ENCODE data around the gene PLEKHA8. TPM values are rescaled to one million over a fixed set of nuclear protein-coding genes. Genes with fewer than 3 reads are reported as not detected.

Gene PLEKHA8
- total RNA-seq, 1 experiment from 2014 or later = 38.1 TPM

DNA sequence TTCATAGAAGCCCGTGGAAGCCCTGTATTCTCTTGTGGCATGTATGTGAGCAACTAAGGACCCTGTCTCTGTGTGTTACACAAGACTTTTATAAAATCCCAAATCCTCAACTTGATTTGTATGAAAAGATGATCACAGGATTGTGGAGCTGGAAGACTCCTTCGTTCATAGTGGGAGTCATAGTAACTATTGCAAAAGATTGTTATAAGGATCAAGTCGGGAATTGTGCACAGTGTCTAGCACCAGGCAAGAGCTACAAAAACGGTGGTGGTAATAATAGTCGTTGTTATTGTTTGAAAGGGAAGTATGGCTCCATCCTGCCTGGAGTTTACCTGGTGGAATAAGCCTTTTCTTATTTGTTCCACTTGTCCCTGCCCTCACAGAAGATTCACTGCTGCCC is 63.8 kb downstream of the PLEKHA8 start:
- peaks cover 25% of the 10 kb centered on the region for H3K9me3 Mint-ChIP-seq
- H3K4me3 Mint-ChIP-seq = no peak overlapping the region
- POLR2A ChIA-PET = no interaction called here
- H3K27ac Mint-ChIP-seq = no peak overlapping the region
- peaks cover 4% of the 10 kb centered on the region for H3K4me1 Mint-ChIP-seq
- no peak for TF ChIP-seq ZNF423 (CRISPR knock-in tag; IDR thresholded peaks at IDR 0.05)
- no peak for TF ChIP-seq JUN (CRISPR knock-in tag; IDR thresholded peaks at IDR 0.05)
- no peak for TF ChIP-seq ZBTB21 (CRISPR knock-in tag; IDR thresholded peaks at IDR 0.05; ENCODE audit: borderline replicate concordance)
- no peak for TF ChIP-seq SOX15 (CRISPR knock-in tag; IDR thresholded peaks at IDR 0.05)
- no peak for TF ChIP-seq ETV6 (CRISPR knock-in tag; IDR thresholded peaks at IDR 0.05)
- TF ChIP-seq, protein P1, sequence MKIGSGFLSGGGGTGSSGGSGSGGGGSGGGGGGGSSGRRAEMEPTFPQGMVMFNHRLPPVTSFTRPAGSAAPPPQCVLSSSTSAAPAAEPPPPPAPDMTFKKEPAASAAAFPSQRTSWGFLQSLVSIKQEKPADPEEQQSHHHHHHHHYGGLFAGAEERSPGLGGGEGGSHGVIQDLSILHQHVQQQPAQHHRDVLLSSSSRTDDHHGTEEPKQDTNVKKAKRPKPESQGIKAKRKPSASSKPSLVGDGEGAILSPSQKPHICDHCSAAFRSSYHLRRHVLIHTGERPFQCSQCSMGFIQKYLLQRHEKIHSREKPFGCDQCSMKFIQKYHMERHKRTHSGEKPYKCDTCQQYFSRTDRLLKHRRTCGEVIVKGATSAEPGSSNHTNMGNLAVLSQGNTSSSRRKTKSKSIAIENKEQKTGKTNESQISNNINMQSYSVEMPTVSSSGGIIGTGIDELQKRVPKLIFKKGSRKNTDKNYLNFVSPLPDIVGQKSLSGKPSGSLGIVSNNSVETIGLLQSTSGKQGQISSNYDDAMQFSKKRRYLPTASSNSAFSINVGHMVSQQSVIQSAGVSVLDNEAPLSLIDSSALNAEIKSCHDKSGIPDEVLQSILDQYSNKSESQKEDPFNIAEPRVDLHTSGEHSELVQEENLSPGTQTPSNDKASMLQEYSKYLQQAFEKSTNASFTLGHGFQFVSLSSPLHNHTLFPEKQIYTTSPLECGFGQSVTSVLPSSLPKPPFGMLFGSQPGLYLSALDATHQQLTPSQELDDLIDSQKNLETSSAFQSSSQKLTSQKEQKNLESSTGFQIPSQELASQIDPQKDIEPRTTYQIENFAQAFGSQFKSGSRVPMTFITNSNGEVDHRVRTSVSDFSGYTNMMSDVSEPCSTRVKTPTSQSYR (CRISPR knock-in tag; IDR thresholded peaks at IDR 0.05) = no peak
- TF ChIP-seq MYBL2 (CRISPR knock-in tag; IDR thresholded peaks at IDR 0.05) = no peak
- no peak for TF ChIP-seq FOXK1 (CRISPR knock-in tag; IDR thresholded peaks at IDR 0.05)
- DNase-seq (ENCODE audit: low spot score) (no peak), ATAC-seq (no peak)
- CTCF ChIA-PET = interaction anchor here (0.7 to 0.9 kb wide), 2 partner anchors 18 to 21 kb away, joined by 3 read pairs; no protein-coding TSS in a partner anchor
- H3K36me3 Mint-ChIP-seq = peaks cover 38% of the 10 kb centered on the region
- H3K27me3 Mint-ChIP-seq (ENCODE audit: low read depth) = no peaks in the 10 kb centered on the region

GRCh38 chr7:30093420-30093952 is 65.3 kb downstream of the PLEKHA8 start:
- no peak for ATAC-seq
- Mint-ChIP-seq H3K27me3 (ENCODE audit: low read depth) (peaks cover 2% of the 10 kb centered on the region; the same call in 1 of the 2 replicates), H3K36me3 (peaks cover 53% of the 10 kb centered on the region), H3K27ac (no peak overlapping the region), H3K4me3 (no peak overlapping the region), H3K9me3 (peaks cover 37% of the 10 kb centered on the region), H3K4me1 (peaks cover 4% of the 10 kb centered on the region)
- POLR2A ChIA-PET = no interaction called here
- DNase-seq (ENCODE audit: low spot score) = no peak
- CTCF ChIA-PET = no interaction called here
- TF ChIP-seq ZMAT4 (CRISPR knock-in tag; IDR thresholded peaks at IDR 0.05) (no peak), TCF7 (CRISPR knock-in tag; IDR thresholded peaks at IDR 0.05; ENCODE audit: low read depth) (no peak), CREB1 (CRISPR knock-in tag; IDR thresholded peaks at IDR 0.05) (no peak), FOXP1 (CRISPR knock-in tag; IDR thresholded peaks at IDR 0.05; ENCODE audit: borderline replicate concordance) (no peak), SMAD3 (CRISPR knock-in tag; IDR thresholded peaks at IDR 0.05; ENCODE audit: borderline replicate concordance) (no peak), ELF4 (CRISPR knock-in tag; IDR thresholded peaks at IDR 0.05; ENCODE audit: low read depth) (no peak), NR1H2 (CRISPR knock-in tag; IDR thresholded peaks at IDR 0.05) (no peak), NR3C1 (CRISPR knock-in tag; conservative IDR thresholded peaks at IDR 0.05; ENCODE audit: low read depth) (no peak), GTF2I (CRISPR knock-in tag; conservative IDR thresholded peaks at IDR 0.05) (no peak), GABPB1 (CRISPR knock-in tag; IDR thresholded peaks at IDR 0.05) (no peak), JAZF1 (CRISPR knock-in tag; IDR thresholded peaks at IDR 0.05) (no peak), E2F4 (CRISPR knock-in tag; IDR thresholded peaks at IDR 0.05; ENCODE audit: borderline replicate concordance, low read depth) (no peak), RORB (CRISPR knock-in tag; IDR thresholded peaks at IDR 0.05) (no peak)
- TF ChIP-seq, protein P2, sequence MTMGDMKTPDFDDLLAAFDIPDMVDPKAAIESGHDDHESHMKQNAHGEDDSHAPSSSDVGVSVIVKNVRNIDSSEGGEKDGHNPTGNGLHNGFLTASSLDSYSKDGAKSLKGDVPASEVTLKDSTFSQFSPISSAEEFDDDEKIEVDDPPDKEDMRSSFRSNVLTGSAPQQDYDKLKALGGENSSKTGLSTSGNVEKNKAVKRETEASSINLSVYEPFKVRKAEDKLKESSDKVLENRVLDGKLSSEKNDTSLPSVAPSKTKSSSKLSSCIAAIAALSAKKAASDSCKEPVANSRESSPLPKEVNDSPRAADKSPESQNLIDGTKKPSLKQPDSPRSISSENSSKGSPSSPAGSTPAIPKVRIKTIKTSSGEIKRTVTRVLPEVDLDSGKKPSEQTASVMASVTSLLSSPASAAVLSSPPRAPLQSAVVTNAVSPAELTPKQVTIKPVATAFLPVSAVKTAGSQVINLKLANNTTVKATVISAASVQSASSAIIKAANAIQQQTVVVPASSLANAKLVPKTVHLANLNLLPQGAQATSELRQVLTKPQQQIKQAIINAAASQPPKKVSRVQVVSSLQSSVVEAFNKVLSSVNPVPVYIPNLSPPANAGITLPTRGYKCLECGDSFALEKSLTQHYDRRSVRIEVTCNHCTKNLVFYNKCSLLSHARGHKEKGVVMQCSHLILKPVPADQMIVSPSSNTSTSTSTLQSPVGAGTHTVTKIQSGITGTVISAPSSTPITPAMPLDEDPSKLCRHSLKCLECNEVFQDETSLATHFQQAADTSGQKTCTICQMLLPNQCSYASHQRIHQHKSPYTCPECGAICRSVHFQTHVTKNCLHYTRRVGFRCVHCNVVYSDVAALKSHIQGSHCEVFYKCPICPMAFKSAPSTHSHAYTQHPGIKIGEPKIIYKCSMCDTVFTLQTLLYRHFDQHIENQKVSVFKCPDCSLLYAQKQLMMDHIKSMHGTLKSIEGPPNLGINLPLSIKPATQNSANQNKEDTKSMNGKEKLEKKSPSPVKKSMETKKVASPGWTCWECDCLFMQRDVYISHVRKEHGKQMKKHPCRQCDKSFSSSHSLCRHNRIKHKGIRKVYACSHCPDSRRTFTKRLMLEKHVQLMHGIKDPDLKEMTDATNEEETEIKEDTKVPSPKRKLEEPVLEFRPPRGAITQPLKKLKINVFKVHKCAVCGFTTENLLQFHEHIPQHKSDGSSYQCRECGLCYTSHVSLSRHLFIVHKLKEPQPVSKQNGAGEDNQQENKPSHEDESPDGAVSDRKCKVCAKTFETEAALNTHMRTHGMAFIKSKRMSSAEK (CRISPR knock-in tag; IDR thresholded peaks at IDR 0.05; ENCODE audit: borderline replicate concordance) = no peak
- TF ChIP-seq, protein P3, sequence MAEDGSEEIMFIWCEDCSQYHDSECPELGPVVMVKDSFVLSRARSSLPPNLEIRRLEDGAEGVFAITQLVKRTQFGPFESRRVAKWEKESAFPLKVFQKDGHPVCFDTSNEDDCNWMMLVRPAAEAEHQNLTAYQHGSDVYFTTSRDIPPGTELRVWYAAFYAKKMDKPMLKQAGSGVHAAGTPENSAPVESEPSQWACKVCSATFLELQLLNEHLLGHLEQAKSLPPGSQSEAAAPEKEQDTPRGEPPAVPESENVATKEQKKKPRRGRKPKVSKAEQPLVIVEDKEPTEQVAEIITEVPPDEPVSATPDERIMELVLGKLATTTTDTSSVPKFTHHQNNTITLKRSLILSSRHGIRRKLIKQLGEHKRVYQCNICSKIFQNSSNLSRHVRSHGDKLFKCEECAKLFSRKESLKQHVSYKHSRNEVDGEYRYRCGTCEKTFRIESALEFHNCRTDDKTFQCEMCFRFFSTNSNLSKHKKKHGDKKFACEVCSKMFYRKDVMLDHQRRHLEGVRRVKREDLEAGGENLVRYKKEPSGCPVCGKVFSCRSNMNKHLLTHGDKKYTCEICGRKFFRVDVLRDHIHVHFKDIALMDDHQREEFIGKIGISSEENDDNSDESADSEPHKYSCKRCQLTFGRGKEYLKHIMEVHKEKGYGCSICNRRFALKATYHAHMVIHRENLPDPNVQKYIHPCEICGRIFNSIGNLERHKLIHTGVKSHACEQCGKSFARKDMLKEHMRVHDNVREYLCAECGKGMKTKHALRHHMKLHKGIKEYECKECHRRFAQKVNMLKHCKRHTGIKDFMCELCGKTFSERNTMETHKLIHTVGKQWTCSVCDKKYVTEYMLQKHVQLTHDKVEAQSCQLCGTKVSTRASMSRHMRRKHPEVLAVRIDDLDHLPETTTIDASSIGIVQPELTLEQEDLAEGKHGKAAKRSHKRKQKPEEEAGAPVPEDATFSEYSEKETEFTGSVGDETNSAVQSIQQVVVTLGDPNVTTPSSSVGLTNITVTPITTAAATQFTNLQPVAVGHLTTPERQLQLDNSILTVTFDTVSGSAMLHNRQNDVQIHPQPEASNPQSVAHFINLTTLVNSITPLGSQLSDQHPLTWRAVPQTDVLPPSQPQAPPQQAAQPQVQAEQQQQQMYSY (CRISPR knock-in tag; IDR thresholded peaks at IDR 0.05) = no peak
- TF ChIP-seq, protein P4, sequence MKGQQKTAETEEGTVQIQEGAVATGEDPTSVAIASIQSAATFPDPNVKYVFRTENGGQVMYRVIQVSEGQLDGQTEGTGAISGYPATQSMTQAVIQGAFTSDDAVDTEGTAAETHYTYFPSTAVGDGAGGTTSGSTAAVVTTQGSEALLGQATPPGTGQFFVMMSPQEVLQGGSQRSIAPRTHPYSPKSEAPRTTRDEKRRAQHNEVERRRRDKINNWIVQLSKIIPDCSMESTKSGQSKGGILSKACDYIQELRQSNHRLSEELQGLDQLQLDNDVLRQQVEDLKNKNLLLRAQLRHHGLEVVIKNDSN (CRISPR knock-in tag; IDR thresholded peaks at IDR 0.05) = no peak
